Ectodermal cell (in vitro differentiated cells): Measurements from ENCODE around the gene FBRS.

ENCODE experiments used
- H3K27ac ChIP-seq: 2 replicates; pipeline ENCODE4 v1.7.0; 2013; ENCODE audit warnings: mild to moderate bottlenecking, low read depth, low read length; ENCODE audit not compliant: insufficient read depth, poor library complexity, severe bottlenecking
- H3K27me3 ChIP-seq: 2 replicates; pipeline ENCODE4 v1.7.0; 2013; ENCODE audit warnings: mild to moderate bottlenecking, low read length; ENCODE audit not compliant: insufficient read depth, control insufficient read depth, poor library complexity, severe bottlenecking
- H3K36me3 ChIP-seq: one replicate; pipeline ENCODE4 v1.7.0; 2013; ENCODE audit warnings: low read length; ENCODE audit not compliant: control insufficient read depth, insufficient read depth
- H3K4me1 ChIP-seq: one replicate; pipeline ENCODE4 v1.7.0; 2013; ENCODE audit warnings: low read length; ENCODE audit not compliant: control insufficient read depth, insufficient read depth
- H3K4me3 ChIP-seq: 2 replicates; pipeline ENCODE4 v1.7.0; 2013; ENCODE audit warnings: low read depth, low read length, control low read depth; ENCODE audit not compliant: insufficient read depth
- H3K9me3 ChIP-seq: 2 replicates; pipeline ENCODE4 v1.7.0; 2013; ENCODE audit warnings: mild to moderate bottlenecking, low read length, moderate library complexity; ENCODE audit not compliant: control insufficient read depth
- WGBS, 2 experiments: methylation state at CpG; one replicate each; pipeline ENCODE4 v1.1.7; 2013; ENCODE audit warnings: missing lambda C conversion rate in 2 of 2; 5-methylcytosine and 5-hydroxymethylcytosine counted together

The FBRS gene

DNA sequence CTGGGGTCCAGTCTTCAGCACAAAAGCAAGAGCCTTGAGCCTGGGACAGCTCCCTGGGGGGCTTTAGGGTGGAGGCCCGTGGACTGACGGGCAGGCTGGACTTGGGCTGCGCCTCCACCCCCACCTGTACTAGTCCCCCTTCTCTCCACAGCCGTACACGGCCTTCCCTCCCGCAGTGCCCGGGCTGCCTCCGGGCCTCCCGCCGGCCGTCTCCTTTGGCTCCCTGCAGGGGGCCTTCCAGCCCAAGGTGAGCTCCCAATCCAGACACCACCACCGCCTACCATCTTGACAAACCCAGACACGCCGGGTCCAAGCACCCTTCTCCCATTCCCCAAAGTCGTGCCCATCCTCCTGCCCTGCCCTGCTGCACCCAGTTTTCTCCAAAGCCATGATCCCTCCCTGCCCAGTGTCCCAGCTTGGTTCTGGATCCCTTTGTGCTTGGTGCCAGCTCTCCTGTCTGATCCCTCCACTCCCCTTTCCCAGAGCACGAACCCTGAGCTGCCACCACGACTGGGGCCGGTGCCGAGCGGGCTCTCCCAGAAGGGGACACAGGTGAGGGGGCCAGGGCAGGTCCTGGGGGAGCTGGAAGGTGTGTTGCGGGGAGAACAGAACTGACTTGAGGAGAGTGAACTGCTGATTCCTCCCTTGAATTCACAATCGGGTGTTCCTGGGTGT, 7.1 kb downstream of the FBRS start:
- Histone ChIP-seq H3K27me3 (peaks cover under 1% of the 10 kb centered on the region), H3K9me3 (no peaks in the 10 kb centered on the region), H3K4me3 (no peak overlapping the region), H3K36me3 (peaks cover 36% of the 10 kb centered on the region), H3K4me1 (peaks cover 7% of the 10 kb centered on the region), H3K27ac (no peak overlapping the region)
- 92 to 93% methylated on average over 22 of the region's 22 CpGs for WGBS, 2 experiments

DNA sequence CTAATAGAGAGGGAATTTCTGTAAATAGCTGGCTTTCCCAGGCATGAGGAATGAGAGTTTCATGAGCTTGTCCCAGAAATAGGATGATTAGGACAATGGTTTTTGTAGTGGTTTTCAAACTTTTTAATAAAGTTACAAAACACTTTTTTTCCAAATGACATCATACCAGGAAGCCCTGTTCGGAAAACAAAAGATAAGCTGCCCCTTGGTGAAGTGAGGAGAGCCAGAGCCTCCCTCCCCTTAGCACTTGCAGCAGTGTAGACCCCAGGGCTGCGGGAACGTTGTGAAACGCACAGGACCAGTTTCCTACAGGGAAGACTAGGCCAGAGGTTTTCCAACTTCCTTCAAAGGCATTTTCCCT, 7.6 kb downstream of the FBRS start:
- Histone ChIP-seq H3K9me3 (no peaks in the 10 kb centered on the region), H3K4me1 (peaks cover 3% of the 10 kb centered on the region), H3K36me3 (peaks cover 38% of the 10 kb centered on the region), H3K4me3 (no peak overlapping the region), H3K27me3 (peaks cover 6% of the 10 kb centered on the region), H3K27ac (no peak overlapping the region)
- 81 to 95% methylated on average over 4 of the region's 4 CpGs for WGBS, 2 experiments

DNA sequence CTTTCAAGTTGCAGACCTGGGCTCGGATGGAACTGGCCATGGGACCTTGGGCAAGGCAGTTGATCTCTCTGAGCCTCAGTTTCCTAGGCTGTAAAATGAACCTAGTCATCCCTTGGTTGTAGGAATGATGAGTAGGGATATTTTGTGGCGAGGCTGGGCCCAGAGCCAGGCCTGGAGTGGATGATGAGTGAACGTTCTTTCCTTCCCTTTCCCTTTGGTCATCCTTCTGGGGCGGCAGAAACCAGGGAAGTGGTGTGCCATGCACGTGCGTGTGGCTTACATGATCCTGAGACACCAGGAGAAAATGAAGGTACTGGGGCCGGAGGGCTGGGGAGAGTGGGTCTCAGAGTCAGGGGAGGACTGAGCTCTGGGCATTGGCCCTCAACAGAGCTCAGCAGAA, 8.4 kb downstream of the FBRS start:
- WGBS, 2 experiments: 93 to 94% methylated on average over 7 of the region's 7 CpGs
- H3K36me3 ChIP-seq: peaks cover 34% of the 10 kb centered on the region
- H3K9me3 ChIP-seq: no peaks in the 10 kb centered on the region
- no peaks in the 10 kb centered on the region for H3K4me1 ChIP-seq
- no peak overlapping the region for H3K4me3 ChIP-seq
- peaks cover 11% of the 10 kb centered on the region for H3K27me3 ChIP-seq
- no peak overlapping the region for H3K27ac ChIP-seq

DNA sequence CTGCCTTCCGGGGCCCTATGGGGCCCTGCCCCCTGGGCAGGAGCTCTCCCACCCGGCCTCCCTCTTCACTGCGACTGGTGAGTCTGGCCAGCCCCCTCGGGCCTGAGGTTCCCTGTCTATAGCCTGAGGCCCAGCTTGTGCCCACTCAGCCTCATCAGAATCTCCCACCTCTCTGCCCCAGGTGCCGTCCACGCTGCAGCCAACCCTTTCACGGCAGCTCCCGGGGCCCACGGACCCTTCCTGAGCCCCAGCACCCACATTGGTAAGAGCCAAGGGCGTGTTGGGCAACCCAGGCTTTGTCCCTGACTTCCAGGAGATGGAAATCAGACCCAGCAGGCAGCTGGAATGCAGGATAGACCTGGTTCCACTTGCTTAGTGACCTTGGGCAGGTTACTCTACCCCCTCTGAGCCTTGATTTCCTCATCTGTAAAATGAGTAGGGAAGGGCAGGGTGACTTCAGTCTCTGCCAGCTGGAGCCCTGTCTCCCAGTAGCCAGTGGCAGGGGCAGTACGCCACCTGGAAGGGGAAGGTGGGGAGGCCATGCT, 9.2 kb downstream of the FBRS start:
- H3K9me3 ChIP-seq: no peaks in the 10 kb centered on the region
- H3K27ac ChIP-seq: no peak overlapping the region
- peaks cover 18% of the 10 kb centered on the region for H3K27me3 ChIP-seq
- no peaks in the 10 kb centered on the region for H3K4me1 ChIP-seq
- peaks cover 29% of the 10 kb centered on the region for H3K36me3 ChIP-seq
- 95 to 96% methylated on average over 11 of the region's 11 CpGs for WGBS, 2 experiments
- H3K4me3 ChIP-seq: no peak overlapping the region

DNA sequence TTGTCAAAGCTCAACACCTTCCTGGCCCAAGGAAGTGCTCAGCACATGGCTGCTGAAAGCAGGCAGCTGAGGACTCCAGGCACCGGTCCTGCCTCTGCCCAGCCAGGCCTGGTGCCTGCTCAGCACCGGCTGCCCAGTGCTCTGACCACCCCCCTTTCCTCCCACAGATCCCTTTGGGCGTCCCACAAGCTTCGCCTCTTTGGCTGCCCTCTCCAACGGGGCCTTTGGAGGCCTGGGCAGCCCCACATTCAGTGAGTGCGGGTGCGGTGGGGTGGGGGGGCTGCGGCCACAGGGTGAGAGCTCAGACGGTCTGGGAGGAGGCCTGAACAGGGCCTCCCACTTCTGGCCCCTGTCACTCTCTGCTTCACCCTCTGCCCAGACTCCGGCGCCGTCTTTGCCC, 10.2 kb downstream of the FBRS start:
- H3K27me3 ChIP-seq: peaks cover 27% of the 10 kb centered on the region
- 95 to 96% methylated on average over 12 of the region's 12 CpGs for WGBS, 2 experiments
- no peak overlapping the region for H3K4me3 ChIP-seq
- H3K9me3 ChIP-seq: no peaks in the 10 kb centered on the region
- no peaks in the 10 kb centered on the region for H3K4me1 ChIP-seq
- peaks cover 25% of the 10 kb centered on the region for H3K36me3 ChIP-seq
- H3K27ac ChIP-seq: no peak overlapping the region

DNA sequence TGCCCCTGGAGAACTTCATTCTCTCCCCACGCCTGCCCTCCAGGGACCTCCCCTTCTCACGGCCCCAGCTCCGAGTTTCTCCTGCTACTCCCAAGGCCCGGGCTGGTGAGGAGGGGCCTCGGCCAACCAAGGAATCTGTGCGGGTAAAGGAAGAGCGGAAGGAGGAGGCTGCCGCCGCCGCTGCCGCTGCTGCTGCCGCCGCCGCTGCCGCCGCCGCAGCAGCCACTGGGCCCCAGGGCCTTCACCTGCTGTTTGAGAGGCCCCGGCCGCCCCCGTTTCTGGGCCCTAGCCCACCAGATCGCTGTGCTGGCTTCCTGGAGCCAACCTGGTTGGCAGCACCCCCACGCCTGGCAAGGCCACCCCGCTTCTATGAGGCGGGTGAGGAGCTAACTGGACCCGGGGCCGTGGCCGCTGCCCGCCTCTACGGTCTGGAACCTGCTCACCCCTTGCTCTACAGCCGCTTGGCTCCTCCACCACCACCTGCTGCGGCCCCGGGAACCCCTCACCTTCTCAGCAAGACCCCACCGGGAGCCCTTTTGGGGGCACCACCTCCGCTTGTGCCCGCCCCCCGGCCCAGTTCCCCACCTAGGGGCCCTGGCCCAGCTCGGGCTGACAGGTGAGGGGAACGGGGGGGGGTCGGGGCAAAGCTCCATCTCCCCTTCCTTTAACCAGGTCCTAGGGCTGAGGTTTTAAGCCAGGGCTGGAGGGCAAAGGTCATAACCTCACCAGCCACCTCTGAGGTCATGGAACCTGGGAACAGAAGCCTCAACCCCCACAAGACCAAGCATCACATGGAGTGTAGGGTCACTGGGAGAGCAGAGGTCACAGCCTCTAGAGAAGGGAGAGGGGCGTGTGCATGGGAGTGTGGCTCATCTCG, 11.0 kb downstream of the FBRS start:
- Histone ChIP-seq H3K36me3 (peaks cover 25% of the 10 kb centered on the region), H3K4me3 (no peak overlapping the region), H3K4me1 (no peaks in the 10 kb centered on the region), H3K27ac (no peak overlapping the region), H3K9me3 (no peaks in the 10 kb centered on the region), H3K27me3 (peaks cover 36% of the 10 kb centered on the region)
- WGBS, 2 experiments: 95% methylated on average over 41 of the region's 41 CpGs

DNA sequence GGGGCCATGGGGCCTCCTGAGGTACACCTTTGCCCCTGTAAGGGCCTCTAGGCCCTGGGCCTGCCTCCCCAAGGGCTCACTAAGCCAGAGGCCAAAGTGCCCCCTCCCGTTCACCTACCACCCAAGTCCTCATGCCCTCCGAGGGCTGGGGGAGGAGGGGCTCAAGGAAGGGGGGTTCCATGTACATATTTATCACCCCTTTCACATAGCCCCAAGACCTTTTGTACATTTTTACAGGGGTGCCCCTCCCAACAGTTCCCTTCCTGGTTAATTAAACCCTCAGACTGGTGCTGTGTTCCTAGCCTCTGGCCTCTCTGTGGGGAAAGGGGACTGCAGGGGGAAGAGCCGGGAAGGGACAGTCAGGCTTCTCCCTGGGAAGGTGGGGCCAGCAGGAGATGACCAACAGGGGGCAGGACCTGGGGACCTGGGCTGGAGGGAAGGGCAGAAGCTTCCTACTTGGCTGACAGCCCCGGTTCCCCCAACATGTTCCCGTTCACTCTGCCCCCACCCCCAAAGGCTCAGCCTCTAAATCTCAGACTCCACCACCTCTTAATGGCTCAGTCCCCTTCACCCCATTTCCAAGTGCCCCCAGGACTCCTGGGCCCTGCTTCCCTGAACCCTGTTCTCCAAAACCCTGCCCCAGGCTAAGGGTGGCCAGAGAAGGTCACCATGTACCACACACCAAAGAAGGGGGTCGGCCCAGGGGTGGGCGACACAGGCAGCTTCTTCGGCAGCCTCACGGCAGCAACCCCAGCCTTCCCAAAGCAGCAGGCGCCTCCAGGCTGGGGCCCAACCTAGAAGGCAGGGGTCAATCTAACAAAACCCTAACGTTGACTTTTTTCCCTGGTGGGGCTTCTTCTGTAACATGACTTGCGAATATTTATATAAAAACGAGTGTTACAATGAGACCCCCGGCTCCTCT, 11.9 kb downstream of the FBRS start:
- Histone ChIP-seq H3K27me3 (peaks cover 44% of the 10 kb centered on the region), H3K4me1 (no peaks in the 10 kb centered on the region), H3K9me3 (no peaks in the 10 kb centered on the region), H3K36me3 (peaks cover 17% of the 10 kb centered on the region), H3K27ac (no peak overlapping the region), H3K4me3 (no peak overlapping the region)
- WGBS, 2 experiments: 87 to 89% methylated on average over 13 to 14 of the region's 14 CpGs

DNA sequence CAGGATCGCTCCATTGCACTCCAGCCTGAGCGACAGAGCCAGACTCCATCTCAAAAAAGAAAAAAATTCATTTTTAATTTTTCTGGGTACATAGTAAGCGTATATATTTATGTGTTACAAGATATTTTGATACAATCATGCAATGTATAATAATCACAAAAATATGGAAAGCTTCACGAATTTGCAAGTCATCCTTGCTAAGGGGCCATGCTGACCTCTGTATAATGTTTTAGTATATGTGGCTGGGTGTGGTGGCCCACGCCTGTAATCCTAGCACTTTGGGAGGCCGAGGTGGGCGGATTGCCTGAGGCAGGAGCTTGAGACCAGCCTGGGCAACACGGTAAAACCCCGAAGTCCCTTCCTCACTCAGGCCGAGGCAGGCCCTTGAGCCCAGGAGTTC, 16.9 kb downstream of the FBRS start:
- WGBS, 2 experiments: 81 to 83% methylated on average over 8 to 10 of the region's 10 CpGs
- H3K27ac ChIP-seq: no peak overlapping the region
- no peak overlapping the region for H3K4me3 ChIP-seq
- H3K9me3 ChIP-seq: no peaks in the 10 kb centered on the region
- H3K36me3 ChIP-seq: peaks cover 4% of the 10 kb centered on the region
- H3K27me3 ChIP-seq: peaks cover 94% of the 10 kb centered on the region
- H3K4me1 ChIP-seq: peaks cover 5% of the 10 kb centered on the region

DNA sequence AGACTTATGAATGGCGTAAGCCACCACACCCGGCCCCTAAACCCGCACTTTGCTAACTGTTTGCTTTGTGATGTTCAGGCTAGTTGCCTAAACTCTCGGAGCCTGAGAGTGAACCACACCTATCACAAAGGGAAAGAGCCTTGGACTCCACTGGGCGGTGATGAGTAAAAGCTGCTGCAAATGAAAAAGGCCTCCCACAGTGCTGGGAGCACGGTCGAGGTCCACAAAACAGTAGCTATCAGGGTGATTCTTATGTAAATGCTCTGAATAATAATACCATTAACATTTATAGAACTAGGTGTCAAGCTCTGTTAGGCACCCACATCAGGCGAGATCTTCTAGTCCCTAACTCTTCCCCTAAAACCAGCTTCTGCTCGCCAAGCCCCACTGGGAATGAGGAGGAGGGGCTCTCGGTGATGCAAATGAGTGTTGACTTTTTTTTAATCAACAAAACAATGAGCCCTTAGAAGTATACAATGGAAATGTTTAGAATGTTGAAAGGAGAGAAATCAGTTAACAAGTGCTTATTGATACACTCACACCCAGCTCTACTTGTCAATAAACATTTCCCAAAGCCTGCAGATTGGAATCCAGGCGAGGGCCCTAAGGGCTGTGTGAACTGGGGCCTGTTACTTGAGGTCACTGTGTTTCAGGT, 19.8 kb downstream of the FBRS start:
- no peaks in the 10 kb centered on the region for H3K9me3 ChIP-seq
- no peak overlapping the region for H3K4me3 ChIP-seq
- 0 to 6% methylated on average over 8 to 11 of the region's 11 CpGs for WGBS, 2 experiments
- H3K4me1 ChIP-seq: peaks cover 5% of the 10 kb centered on the region
- no peaks in the 10 kb centered on the region for H3K36me3 ChIP-seq
- H3K27me3 ChIP-seq: peaks cover 99% of the 10 kb centered on the region
- H3K27ac ChIP-seq: no peak overlapping the region
